RCC 7860 (cell line): ENCODE data around the gene CDH19.

ENCODE experiments used
- DNase-seq: peaks from one replicate; pipeline ENCODE4 v3.0.0-alpha.2; 2015; ENCODE audit warnings: low spot score
- FAIRE-seq: peaks from 2 replicates; lab custom pipeline; 2012; peaks lifted over from hg19 to GRCh38; lab: Jason Lieb, UNC

The CDH19 gene, protein sequence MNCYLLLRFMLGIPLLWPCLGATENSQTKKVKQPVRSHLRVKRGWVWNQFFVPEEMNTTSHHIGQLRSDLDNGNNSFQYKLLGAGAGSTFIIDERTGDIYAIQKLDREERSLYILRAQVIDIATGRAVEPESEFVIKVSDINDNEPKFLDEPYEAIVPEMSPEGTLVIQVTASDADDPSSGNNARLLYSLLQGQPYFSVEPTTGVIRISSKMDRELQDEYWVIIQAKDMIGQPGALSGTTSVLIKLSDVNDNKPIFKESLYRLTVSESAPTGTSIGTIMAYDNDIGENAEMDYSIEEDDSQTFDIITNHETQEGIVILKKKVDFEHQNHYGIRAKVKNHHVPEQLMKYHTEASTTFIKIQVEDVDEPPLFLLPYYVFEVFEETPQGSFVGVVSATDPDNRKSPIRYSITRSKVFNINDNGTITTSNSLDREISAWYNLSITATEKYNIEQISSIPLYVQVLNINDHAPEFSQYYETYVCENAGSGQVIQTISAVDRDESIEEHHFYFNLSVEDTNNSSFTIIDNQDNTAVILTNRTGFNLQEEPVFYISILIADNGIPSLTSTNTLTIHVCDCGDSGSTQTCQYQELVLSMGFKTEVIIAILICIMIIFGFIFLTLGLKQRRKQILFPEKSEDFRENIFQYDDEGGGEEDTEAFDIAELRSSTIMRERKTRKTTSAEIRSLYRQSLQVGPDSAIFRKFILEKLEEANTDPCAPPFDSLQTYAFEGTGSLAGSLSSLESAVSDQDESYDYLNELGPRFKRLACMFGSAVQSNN

DNA sequence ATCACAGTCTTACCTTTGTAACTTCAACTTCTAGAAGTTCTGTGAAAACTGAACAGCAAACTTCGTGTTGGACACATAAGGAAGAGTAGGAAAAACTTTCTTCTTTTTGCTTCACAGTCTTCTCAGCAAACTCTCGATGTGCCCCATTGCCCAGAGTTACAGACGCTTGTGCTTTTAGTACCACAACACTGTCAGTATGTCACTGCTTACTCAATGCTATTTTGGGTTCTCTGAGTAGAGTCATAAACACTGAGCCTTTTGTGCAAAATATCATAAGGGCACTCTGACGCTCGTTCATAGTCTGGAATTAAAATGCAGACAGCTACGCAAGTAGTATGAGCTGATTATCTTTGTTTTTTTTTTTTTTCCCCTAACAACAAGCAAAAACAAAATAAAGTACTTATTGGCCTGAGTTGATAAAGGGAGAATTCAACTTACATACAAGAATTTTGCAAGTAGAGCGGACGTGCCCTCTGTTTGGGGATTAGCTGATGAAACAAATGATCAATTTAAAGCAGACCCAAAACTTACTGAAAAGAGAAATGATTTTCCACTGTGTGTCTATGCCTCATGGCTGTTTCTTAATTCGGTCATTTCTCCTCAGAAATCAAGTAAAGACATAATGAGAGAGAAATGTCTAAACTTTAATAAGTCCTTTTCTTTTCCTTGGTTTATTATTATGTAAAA is at the start of gene CDH19:
Gene CDH19 (minus strand): TSS at position 150 of the 687 bp plus-strand sequence. CDS start 31,886 bp downstream, outside the sequence.
- DNase-seq (no peak), FAIRE-seq (no peak)

DNA sequence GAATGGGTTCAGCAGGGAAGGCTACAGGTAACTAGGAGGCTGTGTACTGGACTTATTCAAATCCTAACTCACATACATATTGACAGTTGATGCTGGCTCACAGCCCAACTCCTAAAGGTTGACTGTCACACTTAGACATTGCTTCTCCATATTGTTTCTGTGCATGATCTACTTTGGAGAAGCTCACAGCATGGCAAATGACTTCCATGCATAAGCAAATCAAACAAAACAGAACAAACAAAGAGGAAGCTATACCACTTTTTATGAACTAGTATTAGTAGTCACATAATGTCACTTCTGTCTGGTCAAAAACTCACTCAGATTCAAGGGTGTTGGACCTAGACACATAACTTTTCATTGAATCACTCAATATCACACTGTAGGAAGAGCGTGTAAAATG is 43.8 kb upstream of the CDH19 start:
- DNase-seq (no peak), FAIRE-seq (no peak)

DNA sequence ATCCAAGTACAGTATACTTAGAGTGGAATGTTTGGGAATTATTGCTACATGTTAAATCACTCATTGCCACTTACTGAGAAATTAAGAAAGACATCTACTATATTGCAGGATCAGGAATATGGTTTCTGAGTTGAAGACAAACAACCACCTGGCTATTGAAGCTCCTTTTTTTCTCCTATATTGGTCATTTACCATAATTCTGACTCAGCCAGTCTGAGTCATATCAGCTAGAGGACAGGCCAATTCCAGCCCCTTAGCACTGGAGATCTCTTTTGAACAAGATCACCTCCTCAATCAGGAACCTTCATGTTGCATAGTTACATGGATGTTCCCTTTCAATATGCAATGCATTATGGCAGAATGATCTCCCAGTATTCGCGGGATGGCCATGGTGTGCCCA is 42.7 kb upstream of the CDH19 start:
- FAIRE-seq (no peak), DNase-seq (no peak)

DNA sequence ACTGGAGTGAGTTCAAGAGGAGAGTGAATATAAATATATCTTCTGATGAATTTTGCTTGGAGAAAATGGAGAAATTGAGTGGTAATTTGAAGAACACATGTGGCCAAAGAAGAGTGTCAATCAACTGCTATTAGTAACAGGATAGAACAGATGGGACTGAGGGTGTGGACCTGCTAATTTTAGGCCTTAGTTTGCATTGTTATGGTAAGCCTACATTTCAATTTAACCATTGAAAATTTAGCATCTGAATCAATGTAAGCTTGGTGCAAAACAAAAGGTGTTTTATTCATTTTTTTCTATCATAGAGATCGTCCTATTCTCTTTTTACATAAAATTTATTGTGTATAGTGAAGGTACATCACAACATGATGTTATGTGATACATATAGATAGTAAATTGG is 42.1 kb upstream of the CDH19 start:
- FAIRE-seq (no peak), DNase-seq (no peak)

DNA sequence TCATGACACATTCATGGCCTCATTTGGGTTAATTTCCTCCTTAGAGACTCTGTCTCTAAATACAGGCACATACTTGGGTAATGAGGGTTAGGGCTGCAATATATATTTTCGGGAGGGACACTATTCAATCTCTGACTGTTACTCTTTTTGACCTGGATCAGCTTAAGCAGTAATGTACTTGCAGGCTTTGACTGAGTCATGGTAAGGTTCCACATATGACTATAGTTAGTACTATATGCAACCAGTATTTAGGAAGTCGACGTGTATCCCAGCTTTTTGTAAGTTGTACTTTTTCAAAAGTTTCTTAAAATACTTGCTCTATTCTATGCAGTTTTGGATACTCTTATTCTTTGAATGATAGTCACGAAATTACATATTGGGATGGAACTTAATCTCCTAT is 37.2 kb upstream of the CDH19 start:
- FAIRE-seq = no peak
- DNase-seq = no peak

DNA sequence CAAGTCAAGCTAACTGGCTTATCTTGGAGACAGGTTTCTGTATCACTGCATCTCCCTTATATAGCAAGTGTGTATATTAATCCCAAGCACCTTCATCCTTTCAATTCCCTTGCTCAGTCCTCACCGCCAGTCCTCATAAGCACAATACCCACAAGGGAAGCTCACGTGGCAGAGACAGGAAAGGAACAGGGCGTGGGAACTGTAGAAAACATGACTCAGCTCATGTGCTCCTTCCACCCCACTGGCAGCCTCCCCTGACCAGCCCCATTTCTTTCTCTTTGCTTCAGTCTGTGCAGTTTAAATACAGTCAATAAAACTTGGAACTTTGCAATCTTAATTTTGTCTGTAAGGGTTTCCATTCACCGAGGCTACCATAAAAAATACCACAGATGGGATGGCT is 36.5 kb upstream of the CDH19 start:
- DNase-seq (no peak), FAIRE-seq (no peak)

DNA sequence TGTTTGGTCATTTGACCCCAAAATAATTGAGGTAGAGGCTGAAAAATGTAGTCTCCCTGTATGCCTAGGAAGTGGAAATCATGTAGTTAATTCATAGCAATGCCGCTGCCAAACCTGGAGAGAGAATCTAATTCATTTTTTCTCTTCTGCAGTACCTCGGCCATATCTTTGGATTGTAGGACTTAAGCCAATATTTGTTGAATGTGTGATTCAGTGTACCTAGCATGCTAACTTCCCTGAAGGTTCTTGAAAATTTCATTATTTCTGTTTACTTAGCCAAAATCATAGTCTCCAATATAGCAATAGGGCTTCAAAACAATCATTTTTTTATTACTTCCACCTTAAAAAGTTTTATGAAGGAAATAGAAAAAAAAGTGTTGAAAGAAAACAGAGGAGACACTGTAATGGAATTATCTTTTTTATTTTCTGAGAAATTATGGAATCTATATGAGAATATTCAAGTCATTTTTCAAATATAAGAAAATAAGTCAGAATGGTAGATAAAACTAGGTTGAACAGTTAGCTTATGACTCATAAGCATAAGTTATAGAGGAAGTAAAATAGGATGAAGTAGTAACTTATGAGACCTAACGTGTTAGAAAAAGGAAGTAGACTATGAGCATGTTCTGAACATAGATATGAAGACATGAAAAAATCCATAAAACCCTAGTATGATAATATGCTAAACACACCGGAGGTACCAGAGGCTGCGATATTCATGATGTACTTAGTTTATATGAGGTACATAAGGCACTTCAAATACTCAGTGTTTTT is 35.2 kb upstream of the CDH19 start:
- no peak for FAIRE-seq
- no peak for DNase-seq

DNA sequence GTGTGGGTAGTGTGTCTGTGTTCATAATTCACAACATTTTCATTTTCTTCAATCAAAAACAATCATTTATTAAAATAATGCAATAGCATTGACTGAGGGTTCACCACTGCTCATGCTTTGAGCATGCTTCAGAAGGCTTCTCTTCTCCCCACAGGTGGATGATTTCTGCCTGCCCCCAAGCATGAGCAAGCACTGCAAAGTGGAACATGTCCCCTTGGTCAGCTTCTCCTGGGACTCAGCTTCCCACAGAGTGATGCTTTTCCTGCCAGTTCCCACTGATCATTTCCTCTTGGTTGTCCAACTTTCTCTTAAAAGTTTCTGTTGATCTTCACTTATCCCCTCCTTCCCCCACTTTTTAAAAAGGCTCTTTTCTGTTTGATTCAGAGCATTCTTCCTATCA is 31.5 kb upstream of the CDH19 start:
- no peak for DNase-seq
- no peak for FAIRE-seq

DNA sequence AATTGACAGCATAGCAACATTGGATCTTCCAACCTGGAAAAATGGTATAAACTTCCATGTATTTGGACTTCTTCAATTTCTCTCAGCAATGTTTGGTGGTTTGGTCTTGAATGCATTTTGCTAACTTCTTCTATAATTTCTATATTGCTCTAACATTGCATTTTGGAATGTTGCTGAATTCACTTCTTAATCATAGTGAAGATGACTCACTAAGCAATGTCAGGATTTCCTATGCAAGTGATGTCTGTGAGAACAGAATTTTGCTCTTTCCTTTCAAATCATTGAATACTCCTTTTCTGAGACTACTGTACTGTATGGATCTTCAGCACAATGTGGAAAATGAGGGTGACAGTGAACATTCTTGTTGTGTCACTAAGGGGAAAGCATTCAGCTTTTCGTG is 28.9 kb upstream of the CDH19 start:
- no peak for DNase-seq
- no peak for FAIRE-seq

DNA sequence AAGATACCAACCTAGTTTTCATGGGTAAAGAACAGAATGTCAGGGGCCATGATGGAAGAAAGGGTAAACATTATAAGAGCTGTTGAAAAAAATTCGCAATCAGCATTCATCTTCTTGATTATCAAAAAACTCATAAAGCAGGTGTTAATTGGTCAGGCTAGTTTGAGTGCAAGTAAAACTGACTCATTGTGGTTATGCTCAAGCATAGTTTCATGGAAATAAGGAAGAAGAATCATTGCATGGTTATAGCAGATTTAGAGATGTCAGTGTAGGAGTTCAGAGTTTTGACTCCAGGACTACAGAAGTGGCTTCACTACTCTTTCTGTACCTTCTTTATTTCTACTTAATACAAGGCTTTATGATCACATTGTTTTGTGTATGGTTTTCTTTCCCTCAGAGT is 26.9 kb upstream of the CDH19 start:
- DNase-seq (no peak), FAIRE-seq (no peak)

DNA sequence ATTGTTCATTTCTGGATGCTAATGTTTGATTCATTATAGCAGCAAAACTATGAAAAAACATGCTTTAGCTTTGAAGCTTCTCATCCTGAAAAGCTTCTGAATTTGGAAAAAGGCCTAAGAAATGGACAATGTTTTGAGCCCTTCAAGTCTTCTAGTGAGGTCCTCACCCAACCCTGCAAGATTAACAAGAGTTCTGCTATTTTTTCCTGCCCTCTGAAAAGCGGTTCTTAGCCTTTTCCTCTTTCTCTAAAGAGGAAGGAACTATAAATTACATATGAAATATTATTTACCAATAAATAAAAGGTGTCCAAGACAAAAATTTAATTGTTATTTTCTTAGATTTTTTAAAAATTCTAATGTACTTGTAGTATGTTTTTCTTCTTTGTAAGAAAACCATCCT is 19.9 kb upstream of the CDH19 start:
- DNase-seq (no peak), FAIRE-seq (no peak)

DNA sequence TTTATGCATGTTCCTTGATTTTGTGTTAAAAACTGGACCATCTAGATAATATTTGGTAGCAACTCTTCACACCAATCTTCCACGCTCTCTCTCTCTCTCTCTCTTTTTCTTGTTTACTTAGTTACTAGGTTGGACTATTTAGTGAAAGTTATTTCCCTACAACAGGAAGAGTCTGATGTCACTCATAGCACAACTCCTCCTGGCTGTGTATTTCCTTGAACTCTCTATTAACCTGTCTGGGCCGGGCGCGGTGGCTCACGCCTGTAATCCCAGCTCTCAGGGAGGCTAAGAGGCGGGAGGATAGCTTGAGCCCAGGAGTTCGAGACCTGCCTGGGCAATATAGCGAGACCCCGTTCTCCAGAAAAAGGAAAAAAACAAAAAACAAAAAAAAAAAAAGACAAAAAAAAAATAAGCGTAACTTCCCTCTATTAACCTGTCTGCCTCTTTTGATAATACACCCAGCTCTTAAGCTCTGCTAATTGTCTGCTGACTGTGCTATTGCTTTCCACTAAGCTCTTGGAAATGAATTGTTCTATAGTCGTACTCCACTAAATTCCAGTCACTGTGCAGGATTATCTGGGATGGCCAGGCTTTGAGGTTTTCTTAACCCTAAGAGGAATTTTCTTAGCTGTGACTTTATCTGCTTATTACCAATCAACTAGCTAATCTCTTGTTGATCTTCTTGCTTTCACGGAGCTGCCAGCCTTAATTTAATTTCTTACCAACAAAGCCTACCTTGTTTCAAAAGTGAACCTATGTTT is 18.1 kb upstream of the CDH19 start:
- FAIRE-seq (no peak), DNase-seq (no peak)

DNA sequence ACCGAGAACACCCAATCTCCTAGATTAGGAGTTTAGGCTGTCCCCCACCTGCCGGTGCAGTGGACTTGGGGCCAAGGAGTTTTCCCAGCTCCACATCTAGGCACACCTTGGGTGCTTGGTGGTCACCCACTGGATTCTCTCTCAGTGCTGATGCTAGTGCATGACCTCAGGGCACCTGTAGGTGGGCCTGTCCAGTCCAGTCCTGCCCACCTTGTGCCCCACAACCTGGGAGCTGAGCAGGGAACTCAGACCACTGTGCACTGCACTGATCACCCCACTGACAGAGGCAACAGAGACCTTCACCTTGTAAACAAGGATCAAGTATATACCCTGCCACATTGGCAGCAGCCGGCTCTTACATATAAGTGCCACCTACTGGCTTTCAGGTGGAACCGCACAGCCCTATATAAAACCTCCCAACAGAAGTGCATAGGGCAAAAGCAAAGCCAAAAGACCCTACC is 12.7 kb upstream of the CDH19 start:
- DNase-seq (no peak), FAIRE-seq (no peak)

DNA sequence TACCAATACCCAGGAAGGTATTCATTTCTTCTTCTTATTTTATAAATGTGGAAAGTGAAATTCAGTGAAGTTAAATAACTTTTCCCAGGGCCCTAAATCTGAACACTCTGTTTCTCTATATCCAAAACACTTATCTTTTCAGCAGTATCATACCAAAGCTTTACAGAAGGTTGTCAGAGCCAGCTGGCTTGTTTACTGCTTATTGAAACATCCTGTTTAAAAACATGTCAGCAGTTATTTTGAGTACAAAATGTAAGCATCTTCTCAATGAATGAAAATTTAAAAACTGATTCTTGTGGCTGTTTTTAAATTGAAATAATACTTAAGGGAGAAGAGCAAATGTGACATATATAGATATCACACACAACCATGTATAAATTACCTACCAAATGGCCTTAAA is 11.3 kb upstream of the CDH19 start:
- no peak for FAIRE-seq
- no peak for DNase-seq

DNA sequence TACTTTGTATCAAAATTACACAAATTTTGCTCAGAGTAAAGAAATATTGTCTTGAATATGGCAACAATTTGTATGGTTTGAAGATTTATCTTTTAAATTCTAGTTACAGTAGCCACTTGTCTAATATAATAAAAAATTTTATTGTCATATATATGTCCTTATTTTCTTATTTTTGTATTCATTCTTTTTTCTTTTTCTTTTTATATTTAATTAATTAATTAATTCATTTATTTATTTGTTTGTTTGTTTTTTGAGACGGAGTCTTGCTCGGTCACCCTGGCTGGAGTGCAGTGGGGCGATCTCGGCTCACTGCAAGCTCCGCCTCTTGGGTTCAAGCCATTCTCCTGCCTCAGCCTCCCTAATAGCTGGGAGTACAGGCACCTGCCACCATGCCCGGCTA is 3.7 kb upstream of the CDH19 start:
- FAIRE-seq (no peak), DNase-seq (no peak)

DNA sequence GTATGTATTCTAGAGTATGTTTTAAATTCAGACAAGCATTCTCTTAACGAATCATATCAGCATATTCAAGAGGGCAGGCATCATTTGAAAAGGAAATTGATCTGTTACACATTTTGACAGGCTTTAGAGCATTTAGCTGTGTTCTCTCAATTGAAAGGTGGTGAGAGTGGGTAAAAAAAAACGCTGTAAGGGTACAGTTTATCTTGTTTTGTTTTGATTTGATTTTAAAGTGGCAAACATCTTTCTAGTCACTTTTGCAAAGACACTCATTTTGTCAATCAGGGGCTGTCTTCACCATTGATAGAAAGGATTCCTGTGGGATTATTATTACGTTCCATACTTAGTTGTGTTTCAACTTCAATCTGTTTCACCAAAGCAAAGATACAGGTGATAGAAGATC is 2.2 kb downstream of the CDH19 start:
- FAIRE-seq (no peak), DNase-seq (no peak)

DNA sequence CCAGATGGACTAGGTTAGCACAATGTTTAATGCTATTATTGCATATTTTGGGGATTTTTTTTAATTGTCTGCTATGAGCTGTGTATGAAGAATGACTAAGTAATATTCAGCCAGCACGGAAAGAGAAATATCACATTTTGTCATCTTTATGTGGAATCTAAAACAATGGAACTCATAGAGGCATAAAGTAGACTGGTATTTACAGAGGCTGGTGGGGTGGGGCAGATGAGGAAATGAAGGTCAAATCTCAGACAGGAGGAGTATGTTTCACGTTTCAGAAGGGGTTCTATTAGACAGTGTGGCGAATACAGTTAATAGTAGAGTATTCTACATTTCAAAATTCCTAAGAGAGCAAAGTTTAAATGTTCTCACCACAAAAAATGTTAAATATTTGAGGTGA is 4.7 kb downstream of the CDH19 start:
- no peak for DNase-seq
- FAIRE-seq = no peak

DNA sequence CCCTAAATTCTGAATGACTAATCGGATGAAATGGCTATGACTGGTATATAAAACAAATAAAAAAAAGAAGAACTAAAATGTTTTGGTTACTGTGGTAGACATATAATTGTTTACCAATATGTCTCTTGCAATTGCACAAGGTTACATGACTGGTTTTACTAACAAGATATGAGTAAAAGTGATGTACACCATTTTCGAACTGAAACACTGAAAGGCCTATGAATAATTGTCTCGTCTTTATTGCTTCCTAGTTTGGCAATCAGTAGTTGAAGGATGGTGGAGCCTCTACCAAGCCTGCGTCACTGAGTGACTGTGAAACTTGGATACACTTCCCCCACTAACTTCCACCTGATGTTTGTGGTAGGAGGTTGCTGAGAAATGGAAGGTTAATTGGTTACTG is 16.5 kb downstream of the CDH19 start:
- FAIRE-seq (no peak), DNase-seq (no peak)

DNA sequence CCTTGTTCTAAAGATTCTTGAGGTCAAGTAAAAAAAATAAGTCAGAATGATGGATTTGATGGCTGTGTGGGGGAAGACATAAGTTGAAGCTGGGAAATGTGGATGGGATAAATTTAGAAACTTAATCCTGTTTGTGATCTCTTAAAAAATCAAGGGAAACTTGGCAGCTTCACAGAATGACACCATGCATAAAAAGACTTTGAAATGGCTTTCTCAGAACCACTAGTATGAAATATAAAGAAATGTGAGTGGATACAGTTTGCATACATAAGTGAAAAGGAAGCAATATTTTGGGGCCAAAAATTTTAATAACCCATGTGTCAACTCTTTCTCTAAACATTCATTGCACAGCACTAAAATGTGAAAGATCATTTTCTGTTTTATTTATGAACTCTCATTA is 21.7 kb downstream of the CDH19 start:
- no peak for DNase-seq

DNA sequence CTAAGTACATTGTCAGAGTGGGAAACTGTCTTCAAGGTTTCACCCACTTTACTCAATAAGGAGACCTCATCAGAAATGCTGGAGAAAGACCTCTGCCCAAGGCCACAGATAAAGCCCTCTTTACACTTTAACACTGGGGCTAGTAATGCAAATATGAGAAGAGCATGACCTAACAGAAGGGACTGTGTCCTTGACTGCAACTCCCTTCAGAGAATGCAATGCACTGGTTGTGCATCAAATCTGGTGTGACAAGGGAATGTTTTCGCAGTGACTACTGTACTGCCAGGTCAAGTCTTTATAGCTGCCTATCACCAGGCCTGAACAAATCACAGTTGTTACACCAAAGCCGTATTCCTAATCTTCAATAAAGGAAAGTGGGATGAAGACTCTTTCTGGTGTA is 28.6 kb downstream of the CDH19 start:
- FAIRE-seq = no peak
- DNase-seq = no peak

More for the DNA sequence above, 21.7 kb downstream of the CDH19 start:
- FAIRE-seq = no peak
